ENCODE measurements around the gene MMP2.

Gene MMP2

DNA sequence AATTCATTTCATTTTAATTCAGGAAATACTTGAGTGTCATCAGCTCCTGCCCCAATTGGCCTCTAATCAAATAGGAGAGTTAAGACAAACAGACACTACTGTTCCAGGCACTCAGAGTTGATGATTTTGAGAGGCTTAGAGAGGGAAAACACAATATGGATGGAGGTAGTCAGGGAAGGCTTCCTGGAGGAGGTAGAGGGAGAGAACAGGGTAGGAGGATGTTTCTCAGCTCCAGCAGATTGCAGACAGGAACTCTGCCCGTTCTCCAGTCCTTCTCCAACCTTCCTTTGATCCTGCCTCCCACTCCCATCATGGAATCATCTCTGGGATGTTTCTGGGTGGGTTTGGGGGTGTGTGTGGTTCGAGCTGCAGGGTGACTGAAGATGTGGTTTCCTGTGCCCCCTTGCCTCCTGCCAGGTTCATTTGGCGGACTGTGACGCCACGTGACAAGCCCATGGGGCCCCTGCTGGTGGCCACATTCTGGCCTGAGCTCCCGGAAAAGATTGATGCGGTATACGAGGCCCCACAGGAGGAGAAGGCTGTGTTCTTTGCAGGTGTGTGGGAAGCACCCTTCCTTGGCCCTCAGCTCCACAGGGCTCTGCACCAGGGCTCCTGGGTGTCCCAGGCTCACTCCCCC is 17.6 kb downstream of the MMP2 start:
- POLR2A ChIA-PET, result no interaction called here

DNA sequence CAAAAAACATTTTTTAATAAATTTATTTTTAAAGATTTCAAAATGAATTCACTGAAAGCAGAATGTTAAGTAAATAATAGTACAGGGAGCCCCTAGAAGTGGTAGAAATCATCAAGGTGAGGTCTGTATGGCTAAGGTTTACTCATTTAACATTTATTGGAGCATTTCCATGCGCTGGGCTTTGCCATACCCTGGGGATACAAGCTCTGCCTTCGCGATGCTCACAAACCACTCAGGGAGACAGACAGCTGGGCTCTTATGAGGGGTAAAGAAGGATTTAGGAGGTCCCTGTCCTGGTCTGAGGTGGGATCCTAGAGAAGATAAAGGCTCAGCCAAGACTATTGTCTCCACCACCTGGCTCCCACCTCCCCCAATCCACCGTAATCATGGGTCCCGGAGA is 18.6 kb downstream of the MMP2 start:
- no peak overlapping the region for H3K4me3 ChIP-seq (ENCODE audit: low read depth, low read length)
- H3K4me1 ChIP-seq (ENCODE audit: control insufficient read depth, insufficient read depth, low read length), result peaks cover 20% of the 10 kb centered on the region
- no peak overlapping the region for H3K27ac ChIP-seq (ENCODE audit: extremely low read depth, low read depth, low read length)
- ChIA-PET CTCF (interaction anchor here (5.5 kb wide), 1 partner anchor 32 kb away, joined by 30 read pairs; no protein-coding TSS in a partner anchor), POLR2A (no interaction called here)
- peaks cover 0 to 35% of the 10 kb centered on the region in 2 experiments; a peak in 1 of 3 replicates for H3K36me3 ChIP-seq (ENCODE audit: control insufficient read depth in 2 of 2, insufficient read depth in 1 of 2, low read length in 2 of 2)
- no peak for TF ChIP-seq ZNF48 (tag by site-specific recombination; IDR thresholded peaks at IDR 0.05)
- TF ChIP-seq, protein P1, sequence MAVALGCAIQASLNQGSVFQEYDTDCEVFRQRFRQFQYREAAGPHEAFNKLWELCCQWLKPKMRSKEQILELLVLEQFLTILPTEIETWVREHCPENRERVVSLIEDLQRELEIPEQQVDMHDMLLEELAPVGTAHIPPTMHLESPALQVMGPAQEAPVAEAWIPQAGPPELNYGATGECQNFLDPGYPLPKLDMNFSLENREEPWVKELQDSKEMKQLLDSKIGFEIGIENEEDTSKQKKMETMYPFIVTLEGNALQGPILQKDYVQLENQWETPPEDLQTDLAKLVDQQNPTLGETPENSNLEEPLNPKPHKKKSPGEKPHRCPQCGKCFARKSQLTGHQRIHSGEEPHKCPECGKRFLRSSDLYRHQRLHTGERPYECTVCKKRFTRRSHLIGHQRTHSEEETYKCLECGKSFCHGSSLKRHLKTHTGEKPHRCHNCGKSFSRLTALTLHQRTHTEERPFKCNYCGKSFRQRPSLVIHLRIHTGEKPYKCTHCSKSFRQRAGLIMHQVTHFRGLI (tag by site-specific recombination; IDR thresholded peaks at IDR 0.05), result 0 out of 2 replicates have a peak, but pooled peaks have one; percentile 20
- TF ChIP-seq ZNF596 (tag by site-specific recombination; IDR thresholded peaks at IDR 0.05), result no peak
- no peaks in the 10 kb centered on the region for H3K9me3 ChIP-seq (ENCODE audit: control insufficient read depth, insufficient read depth, low read depth, low read length)

More for the DNA sequence above, 17.6 kb downstream of the MMP2 start:
- CTCF ChIA-PET, result interaction anchor here (1.0 to 5.5 kb wide), 3 partner anchors 31 to 206 kb away, joined by 3 to 30 read pairs (median 21); no protein-coding TSS in a partner anchor
- Histone ChIP-seq H3K9me3 (ENCODE audit: control insufficient read depth, insufficient read depth, low read depth, low read length) (no peaks in the 10 kb centered on the region), H3K4me3 (ENCODE audit: low read depth, low read length) (no peak overlapping the region), H3K4me1 (ENCODE audit: control insufficient read depth, insufficient read depth, low read length) (peaks cover 17% of the 10 kb centered on the region), H3K36me3 (ENCODE audit: control insufficient read depth in 2 of 2, insufficient read depth in 1 of 2, low read length in 2 of 2) (peaks cover 0 to 36% of the 10 kb centered on the region in 2 experiments; a peak in 1 of 3 replicates), H3K27ac (ENCODE audit: extremely low read depth, low read depth, low read length) (no peak overlapping the region)
- TF ChIP-seq, protein P2, sequence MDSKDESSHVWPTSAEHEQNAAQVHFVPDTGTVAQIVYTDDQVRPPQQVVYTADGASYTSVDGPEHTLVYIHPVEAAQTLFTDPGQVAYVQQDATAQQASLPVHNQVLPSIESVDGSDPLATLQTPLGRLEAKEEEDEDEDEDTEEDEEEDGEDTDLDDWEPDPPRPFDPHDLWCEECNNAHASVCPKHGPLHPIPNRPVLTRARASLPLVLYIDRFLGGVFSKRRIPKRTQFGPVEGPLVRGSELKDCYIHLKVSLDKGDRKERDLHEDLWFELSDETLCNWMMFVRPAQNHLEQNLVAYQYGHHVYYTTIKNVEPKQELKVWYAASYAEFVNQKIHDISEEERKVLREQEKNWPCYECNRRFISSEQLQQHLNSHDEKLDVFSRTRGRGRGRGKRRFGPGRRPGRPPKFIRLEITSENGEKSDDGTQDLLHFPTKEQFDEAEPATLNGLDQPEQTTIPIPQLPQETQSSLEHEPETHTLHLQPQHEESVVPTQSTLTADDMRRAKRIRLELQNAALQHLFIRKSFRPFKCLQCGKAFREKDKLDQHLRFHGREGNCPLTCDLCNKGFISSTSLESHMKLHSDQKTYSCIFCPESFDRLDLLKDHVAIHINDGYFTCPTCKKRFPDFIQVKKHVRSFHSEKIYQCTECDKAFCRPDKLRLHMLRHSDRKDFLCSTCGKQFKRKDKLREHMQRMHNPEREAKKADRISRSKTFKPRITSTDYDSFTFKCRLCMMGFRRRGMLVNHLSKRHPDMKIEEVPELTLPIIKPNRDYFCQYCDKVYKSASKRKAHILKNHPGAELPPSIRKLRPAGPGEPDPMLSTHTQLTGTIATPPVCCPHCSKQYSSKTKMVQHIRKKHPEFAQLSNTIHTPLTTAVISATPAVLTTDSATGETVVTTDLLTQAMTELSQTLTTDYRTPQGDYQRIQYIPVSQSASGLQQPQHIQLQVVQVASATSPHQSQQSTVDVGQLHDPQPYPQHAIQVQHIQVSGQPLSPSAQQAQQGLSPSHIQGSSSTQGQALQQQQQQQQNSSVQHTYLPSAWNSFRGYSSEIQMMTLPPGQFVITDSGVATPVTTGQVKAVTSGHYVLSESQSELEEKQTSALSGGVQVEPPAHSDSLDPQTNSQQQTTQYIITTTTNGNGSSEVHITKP (tag by site-specific recombination; IDR thresholded peaks at IDR 0.05), result no peak
- peak; percentile 67 for TF ChIP-seq GLIS1 (tag by site-specific recombination; IDR thresholded peaks at IDR 0.05)

DNA sequence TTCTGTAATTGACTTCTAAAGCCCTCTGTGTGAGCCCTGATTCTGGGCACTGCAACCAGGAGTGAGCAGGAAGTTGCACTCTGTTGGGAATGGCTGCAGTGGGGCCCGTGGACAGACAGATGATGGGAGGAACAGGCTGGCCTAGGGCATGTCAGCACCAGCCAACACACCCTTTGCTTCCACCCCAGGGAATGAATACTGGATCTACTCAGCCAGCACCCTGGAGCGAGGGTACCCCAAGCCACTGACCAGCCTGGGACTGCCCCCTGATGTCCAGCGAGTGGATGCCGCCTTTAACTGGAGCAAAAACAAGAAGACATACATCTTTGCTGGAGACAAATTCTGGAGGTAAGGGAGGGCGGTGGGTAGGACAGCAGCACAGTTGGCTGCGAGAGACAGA is 19.1 kb downstream of the MMP2 start:
- POLR2A ChIA-PET, result no interaction called here

More for the DNA sequence above, 19.1 kb downstream of the MMP2 start:
- H3K27ac ChIP-seq (ENCODE audit: extremely low read depth, low read depth, low read length), result no peak overlapping the region
- peaks cover 20% of the 10 kb centered on the region for H3K4me1 ChIP-seq (ENCODE audit: control insufficient read depth, insufficient read depth, low read length)
- no peaks in the 10 kb centered on the region for H3K9me3 ChIP-seq (ENCODE audit: control insufficient read depth, insufficient read depth, low read depth, low read length)
- TF ChIP-seq ZNF416 (tag by site-specific recombination; IDR thresholded peaks at IDR 0.05) (no peak), ZNF112 (tag by site-specific recombination; IDR thresholded peaks at IDR 0.05) (no peak), ZNF175 (tag by site-specific recombination; IDR thresholded peaks at IDR 0.05) (no peak), ZNF544 (tag by site-specific recombination; IDR thresholded peaks at IDR 0.05) (no peak), ZNF677 (tag by site-specific recombination; IDR thresholded peaks at IDR 0.05) (no peak), ZNF155 (tag by site-specific recombination; IDR thresholded peaks at IDR 0.05) (no peak), ZNF670 (tag by site-specific recombination; IDR thresholded peaks at IDR 0.05; ENCODE audit: low read depth) (no peak), ZNF19 (tag by site-specific recombination; IDR thresholded peaks at IDR 0.05; ENCODE audit: low read depth) (no peak), ZBTB1 (tag by site-specific recombination; IDR thresholded peaks at IDR 0.05) (no peak), ZNF530 (tag by site-specific recombination; IDR thresholded peaks at IDR 0.05; ENCODE audit: low read depth) (no peak)
- TF ChIP-seq, protein P3, sequence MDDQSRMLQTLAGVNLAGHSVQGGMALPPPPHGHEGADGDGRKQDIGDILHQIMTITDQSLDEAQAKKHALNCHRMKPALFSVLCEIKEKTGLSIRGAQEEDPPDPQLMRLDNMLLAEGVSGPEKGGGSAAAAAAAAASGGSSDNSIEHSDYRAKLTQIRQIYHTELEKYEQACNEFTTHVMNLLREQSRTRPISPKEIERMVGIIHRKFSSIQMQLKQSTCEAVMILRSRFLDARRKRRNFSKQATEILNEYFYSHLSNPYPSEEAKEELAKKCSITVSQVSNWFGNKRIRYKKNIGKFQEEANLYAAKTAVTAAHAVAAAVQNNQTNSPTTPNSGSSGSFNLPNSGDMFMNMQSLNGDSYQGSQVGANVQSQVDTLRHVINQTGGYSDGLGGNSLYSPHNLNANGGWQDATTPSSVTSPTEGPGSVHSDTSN (CRISPR knock-in tag; IDR thresholded peaks at IDR 0.05), result no peak
- TF ChIP-seq, protein P4, sequence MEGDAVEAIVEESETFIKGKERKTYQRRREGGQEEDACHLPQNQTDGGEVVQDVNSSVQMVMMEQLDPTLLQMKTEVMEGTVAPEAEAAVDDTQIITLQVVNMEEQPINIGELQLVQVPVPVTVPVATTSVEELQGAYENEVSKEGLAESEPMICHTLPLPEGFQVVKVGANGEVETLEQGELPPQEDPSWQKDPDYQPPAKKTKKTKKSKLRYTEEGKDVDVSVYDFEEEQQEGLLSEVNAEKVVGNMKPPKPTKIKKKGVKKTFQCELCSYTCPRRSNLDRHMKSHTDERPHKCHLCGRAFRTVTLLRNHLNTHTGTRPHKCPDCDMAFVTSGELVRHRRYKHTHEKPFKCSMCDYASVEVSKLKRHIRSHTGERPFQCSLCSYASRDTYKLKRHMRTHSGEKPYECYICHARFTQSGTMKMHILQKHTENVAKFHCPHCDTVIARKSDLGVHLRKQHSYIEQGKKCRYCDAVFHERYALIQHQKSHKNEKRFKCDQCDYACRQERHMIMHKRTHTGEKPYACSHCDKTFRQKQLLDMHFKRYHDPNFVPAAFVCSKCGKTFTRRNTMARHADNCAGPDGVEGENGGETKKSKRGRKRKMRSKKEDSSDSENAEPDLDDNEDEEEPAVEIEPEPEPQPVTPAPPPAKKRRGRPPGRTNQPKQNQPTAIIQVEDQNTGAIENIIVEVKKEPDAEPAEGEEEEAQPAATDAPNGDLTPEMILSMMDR (tag by site-specific recombination; IDR thresholded peaks at IDR 0.05), result no peak
- no peak overlapping the region for H3K4me3 ChIP-seq (ENCODE audit: low read depth, low read length)
- H3K36me3 ChIP-seq (ENCODE audit: control insufficient read depth in 2 of 2, insufficient read depth in 1 of 2, low read length in 2 of 2), result peaks cover 0 to 31% of the 10 kb centered on the region in 2 experiments; a peak in 1 of 3 replicates
- CTCF ChIA-PET, result no interaction called here

Data from HEK293 (cell line).